Liver (tissue), 3 donors: ENCODE measurements around the gene LIMS1.
A peak's percentile ranks its signal among the peaks of the same experiment; 100 is the strongest.

Experiments used
- ATF3 ChIP-seq: IDR thresholded peaks from 2 replicates; pipeline ENCODE4 v1.6.1; 2016; ENCODE audit warnings: antibody characterized with exemption
- CTCF ChIP-seq: fragments of 150-350 bp; IDR thresholded peaks from 2 replicates; pipeline ENCODE4 v1.5.1; 2017; ENCODE audit warnings: improper control_type of control experiment, low read depth, low read length; ENCODE audit not compliant: missing input control
- EGR1 ChIP-seq, 2 donors: IDR thresholded peaks; 2 replicates each; pipeline ENCODE4 v1.6.1; 2016 to 2018; ENCODE audit warnings: antibody characterized with exemption in 2 of 2, low read depth in 2 of 2
- FOXA1 ChIP-seq: IDR thresholded peaks from 2 replicates; pipeline ENCODE4 v1.6.1; 2016; ENCODE audit warnings: antibody characterized with exemption
- GABPA ChIP-seq, 2 donors: IDR thresholded peaks in 1 of 2; conservative IDR thresholded peaks in 1 of 2; 2 replicates each; pipeline ENCODE4 v1.6.1; 2016; ENCODE audit warnings: antibody characterized with exemption in 2 of 2, mild to moderate bottlenecking in 1 of 2, moderate library complexity in 1 of 2
- HNF4A ChIP-seq, 2 donors: conservative IDR thresholded peaks; 2 replicates each; pipeline ENCODE4 v1.6.1; 2016; ENCODE audit warnings: antibody characterized with exemption in 2 of 2, mild to moderate bottlenecking in 2 of 2
- MAX ChIP-seq: IDR thresholded peaks from 2 replicates; pipeline ENCODE4 v1.6.1; 2016; ENCODE audit warnings: antibody characterized with exemption
- RAD21 ChIP-seq, 2 donors: IDR thresholded peaks; 2 replicates each; pipeline ENCODE4 v1.6.1; 2016; ENCODE audit warnings: antibody characterized with exemption in 2 of 2, mild to moderate bottlenecking in 2 of 2
- RXRA ChIP-seq, 2 donors: IDR thresholded peaks; 2 replicates each; pipeline ENCODE4 v1.6.1; 2017 to 2018; ENCODE audit warnings: antibody characterized with exemption in 2 of 2, mild to moderate bottlenecking in 1 of 2
- TAF1 ChIP-seq: conservative IDR thresholded peaks from 2 replicates; pipeline ENCODE4 v1.6.1; 2016; ENCODE audit warnings: antibody characterized with exemption, mild to moderate bottlenecking
- ZBTB33 ChIP-seq: IDR thresholded peaks from 2 replicates; pipeline ENCODE4 v1.6.1; 2016; ENCODE audit warnings: antibody characterized with exemption
- donor health status: healthy.
- donor health status: healthy.

DNA sequence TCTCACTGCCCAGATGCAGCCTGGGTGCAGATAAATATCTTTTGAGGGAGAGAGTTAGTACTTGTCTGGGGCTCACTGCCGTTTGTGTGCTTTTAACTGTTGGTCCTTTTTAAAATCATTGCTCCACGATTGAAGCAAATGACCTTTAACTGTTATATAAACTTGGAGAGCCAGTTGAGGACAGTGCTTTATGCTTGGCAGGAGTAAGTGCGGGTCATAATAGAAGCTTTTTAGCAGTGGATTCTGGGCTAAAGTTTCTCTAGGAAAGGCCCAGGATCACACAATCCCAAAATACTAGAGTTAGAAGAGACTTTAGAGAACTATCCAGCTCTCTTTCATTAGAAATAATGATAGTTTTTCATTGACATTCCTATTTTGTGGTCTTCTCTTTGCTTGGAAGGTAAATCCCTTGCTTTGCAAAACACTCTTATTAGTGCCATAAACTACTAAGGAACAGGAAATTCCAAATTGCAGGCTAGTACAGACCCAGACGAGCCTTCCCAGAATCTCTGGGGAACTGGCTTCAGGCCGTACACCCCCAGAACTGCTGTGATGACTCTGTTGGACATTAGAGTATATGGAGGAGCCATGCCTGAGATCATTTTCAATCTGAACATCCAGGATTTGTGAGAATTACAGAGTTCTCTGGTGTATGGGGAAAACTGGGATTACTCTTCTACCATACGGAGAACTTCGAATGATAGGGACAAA, 19.1 kb downstream of the LIMS1 start:
- no peak for TF ChIP-seq CTCF
- no peak for TF ChIP-seq ZBTB33
- no peak for TF ChIP-seq GABPA (IDR thresholded peaks at IDR 0.05 in 1 of 2, conservative IDR thresholded peaks at IDR 0.05 in 1 of 2)
- TF ChIP-seq ATF3, result no peak
- peak in 1 of 2 donors; percentile 21 for TF ChIP-seq RAD21 (IDR thresholded peaks at IDR 0.05)
- TF ChIP-seq RXRA (IDR thresholded peaks at IDR 0.05), result peak; percentile 59 to 72
- TF ChIP-seq MAX, result no peak
- no peak for TF ChIP-seq FOXA1
- no peak for TF ChIP-seq TAF1
- TF ChIP-seq HNF4A (conservative IDR thresholded peaks at IDR 0.05), result no peak
- TF ChIP-seq EGR1 (IDR thresholded peaks at IDR 0.05; ENCODE audit: low read depth in 2 of 2), result no peak
